Activated CD8-positive, alpha-beta T cell treated with anti-CD3 and anti-CD28 coated beads for 36 hours (primary cell): Measurements from ENCODE around the gene SYS1. TPM values are rescaled to one million over a fixed set of nuclear protein-coding genes. Genes with fewer than 3 reads are reported as not detected.

Source experiments
- ATAC-seq: fragments of 200-7000 bp; cut with Tn5 transposase; one replicate; pipeline ENCODE4 v1.10.0; 2021; ENCODE audit warnings: mild to moderate bottlenecking, moderate library complexity
- CTCF ChIA-PET: fragments of 350-600 bp; sonication (Branson Sonifier 250); formaldehyde crosslinking; loops from one replicate; lab custom pipeline; 2021; ENCODE audit warnings: antibody characterized with exemption; lab: Charles Lee
- POLR2A ChIA-PET: fragments of 350-600 bp; sonication (Branson Sonifier 250); formaldehyde crosslinking; loops from one replicate; lab custom pipeline; 2021; ENCODE audit warnings: antibody characterized with exemption; lab: Charles Lee
- DNase-seq: peaks from one replicate; pipeline ENCODE4 v3.0.0-alpha.2; 2020
- H3K27ac Mint-ChIP-seq: one replicate; pipeline ENCODE4 v1.8.0; 2021; ENCODE audit warnings: mild to moderate bottlenecking, mixed read lengths
- H3K27me3 Mint-ChIP-seq: one replicate; pipeline ENCODE4 v1.8.0; 2021; ENCODE audit warnings: mixed read lengths
- H3K36me3 Mint-ChIP-seq: one replicate; pipeline ENCODE4 v1.8.0; 2021; ENCODE audit warnings: low read depth, mixed read lengths
- H3K4me1 Mint-ChIP-seq: one replicate; pipeline ENCODE4 v1.8.0; 2021; ENCODE audit warnings: low read depth, mixed read lengths
- H3K4me3 Mint-ChIP-seq: one replicate; pipeline ENCODE4 v1.8.0; 2021; ENCODE audit warnings: mild to moderate bottlenecking, moderate library complexity, mixed read lengths
- H3K9me3 Mint-ChIP-seq: one replicate; pipeline ENCODE4 v1.8.0; 2021; ENCODE audit warnings: mixed read lengths
- intact Hi-C: fragments of 100-400 bp; cut with micrococcal nuclease; formaldehyde crosslinking; loops from one replicate; pipeline ENCODE4 v1.10.0; 2022
- total RNA-seq, 2 experiments: library from RNA; stranded (reverse); gene quantifications; one replicate each; pipeline ENCODE4 v1.2.3, GENCODE V29; 2021
- TF ChIP-seq, protein P1 (sequence below): fragments of 200-600 bp; IDR thresholded peaks from one replicate; pipeline ENCODE4 v1.8.0; 2022; ENCODE audit warnings: antibody characterized with exemption, mild to moderate bottlenecking

Gene SYS1
- total RNA-seq, 2 experiments from 2014 or later, result 19.6 to 20.7 TPM

DNA sequence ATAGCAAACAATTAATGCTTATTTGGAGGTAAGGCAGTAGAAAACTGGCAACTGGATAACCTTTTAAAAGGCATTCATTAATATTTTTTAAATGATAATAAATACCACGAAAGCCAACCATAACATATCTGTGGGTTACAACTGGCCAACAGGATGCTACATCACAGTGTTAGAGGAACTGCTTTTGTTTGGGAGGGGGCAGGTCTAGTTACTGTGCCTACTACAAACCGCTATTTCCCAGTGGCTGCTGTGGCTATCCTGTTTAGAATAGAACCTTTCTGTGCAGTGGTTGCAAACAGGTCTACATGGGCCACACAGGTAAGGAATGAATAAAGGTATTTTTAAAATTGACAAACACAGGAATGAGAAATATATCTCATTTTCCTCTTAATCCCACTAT is 54.0 kb downstream of the SYS1 start:
- H3K27ac Mint-ChIP-seq, result peak overlapping the region; percentile 95
- CTCF ChIA-PET, result interaction anchor here (1.4 to 7.2 kb wide), 4 partner anchors 20 to 54 kb away, joined by 3 to 53 read pairs (median 24); partner anchors contain the start of gene SYS1
- no peak for ATAC-seq
- H3K36me3 Mint-ChIP-seq, result peaks cover 24% of the 10 kb centered on the region
- H3K4me1 Mint-ChIP-seq, result peaks cover 33% of the 10 kb centered on the region
- H3K4me3 Mint-ChIP-seq, result peak overlapping the region; percentile 87
- H3K9me3 Mint-ChIP-seq, result no peaks in the 10 kb centered on the region
- peak; percentile 24 for DNase-seq
- TF ChIP-seq, protein P1, sequence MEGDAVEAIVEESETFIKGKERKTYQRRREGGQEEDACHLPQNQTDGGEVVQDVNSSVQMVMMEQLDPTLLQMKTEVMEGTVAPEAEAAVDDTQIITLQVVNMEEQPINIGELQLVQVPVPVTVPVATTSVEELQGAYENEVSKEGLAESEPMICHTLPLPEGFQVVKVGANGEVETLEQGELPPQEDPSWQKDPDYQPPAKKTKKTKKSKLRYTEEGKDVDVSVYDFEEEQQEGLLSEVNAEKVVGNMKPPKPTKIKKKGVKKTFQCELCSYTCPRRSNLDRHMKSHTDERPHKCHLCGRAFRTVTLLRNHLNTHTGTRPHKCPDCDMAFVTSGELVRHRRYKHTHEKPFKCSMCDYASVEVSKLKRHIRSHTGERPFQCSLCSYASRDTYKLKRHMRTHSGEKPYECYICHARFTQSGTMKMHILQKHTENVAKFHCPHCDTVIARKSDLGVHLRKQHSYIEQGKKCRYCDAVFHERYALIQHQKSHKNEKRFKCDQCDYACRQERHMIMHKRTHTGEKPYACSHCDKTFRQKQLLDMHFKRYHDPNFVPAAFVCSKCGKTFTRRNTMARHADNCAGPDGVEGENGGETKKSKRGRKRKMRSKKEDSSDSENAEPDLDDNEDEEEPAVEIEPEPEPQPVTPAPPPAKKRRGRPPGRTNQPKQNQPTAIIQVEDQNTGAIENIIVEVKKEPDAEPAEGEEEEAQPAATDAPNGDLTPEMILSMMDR, result no peak
- H3K27me3 Mint-ChIP-seq, result no peaks in the 10 kb centered on the region
- POLR2A ChIA-PET, result interaction anchor here (0.6 to 2.7 kb wide), 5 partner anchors 10 to 54 kb away, joined by 3 to 30 read pairs (median 12); partner anchors contain the start of gene SYS1
- intact Hi-C loops, result loop anchor here (5.0 kb wide), 1 partner anchor 55 kb away; the partner anchor contains the start of gene SYS1

Other genes with a start within 250 kb of the SYS1 start
- gene WFDC5, start 248.0 kb upstream of the SYS1 start, total RNA-seq, result not detected
- gene WFDC12, start 238.7 kb upstream of the SYS1 start, total RNA-seq, result not detected
- gene PI3, start 188.3 kb upstream of the SYS1 start, total RNA-seq, result not detected
- gene SEMG1, start 156.1 kb upstream of the SYS1 start, total RNA-seq, result not detected
- not detected for gene SEMG2, start 141.8 kb upstream of the SYS1 start, total RNA-seq
- gene SLPI, start 108.6 kb upstream of the SYS1 start, total RNA-seq, result not detected
- gene RBPJL, start 56.3 kb upstream of the SYS1 start, total RNA-seq, result not detected
- 1 to 10 TPM in 1 of 2 experiments, under 1 TPM in 1; 0.74 to 1.2 TPM for gene MATN4, start 54.9 kb upstream of the SYS1 start, total RNA-seq
- 10 to 100 TPM; 21.1 to 22.0 TPM for gene SDC4, start 14.7 kb upstream of the SYS1 start, total RNA-seq
- gene TP53TG5, start 15.2 kb downstream of the SYS1 start, total RNA-seq, result under 1 TPM in 1 of 2 experiments, not detected in 1; 0.29 TPM
- gene DBNDD2, start 45.1 kb downstream of the SYS1 start, total RNA-seq, result 10 to 100 TPM; 13.8 to 15.5 TPM
- 10 to 100 TPM; 43.7 to 47.7 TPM for gene PIGT, start 53.0 kb downstream of the SYS1 start, total RNA-seq
- 1 to 10 TPM; 1.3 TPM for gene WFDC2, start 106.6 kb downstream of the SYS1 start, total RNA-seq
- gene SPINT3, start 152.5 kb downstream of the SYS1 start, total RNA-seq, result not detected
- not detected for gene WFDC6, start 176.3 kb downstream of the SYS1 start, total RNA-seq
- not detected for gene EPPIN, start 184.2 kb downstream of the SYS1 start, total RNA-seq
- not detected for gene WFDC8, start 216.1 kb downstream of the SYS1 start, total RNA-seq